Heart left ventricle (tissue), 13 donors: ENCODE measurements around the gene STKLD1.
"Not testable (repeated sequence)": the region's sequence is repeated elsewhere in the genome, so short reads cannot be mapped to it uniquely, and the experiment has no call there.

ENCODE experiments used
- POLR2A ChIP-seq, 2 donors: fragments of 450-650 bp; IDR thresholded peaks; one replicate each; pipeline ENCODE4 v1.6.1; 2017; ENCODE audit warnings: antibody characterized with exemption in 2 of 2, mild to moderate bottlenecking in 2 of 2, moderate library complexity in 2 of 2
- TF ChIP-seq, protein P1 (sequence below), 12 donors: fragments of 200-600 bp; sonication (generic) in 4 of 12; IDR thresholded peaks; one replicate each; pipeline versions ENCODE4 v1.5.0 to v1.8.0; 2018 to 2022; ENCODE audit warnings: antibody characterized with exemption in 12 of 12, mild to moderate bottlenecking in 5 of 12
- donor health status: ischemic (EF 13 %, LVEDD 7.1; RV severe dilation, severe dysfunction).
- donor health status: DM: no; HTN: yes; CAD: no.
- donor health status: DM: no; HTN: no; CAD: no.
- donor health status: ischemic (EF 25% LVEDD 6.9; RV normal size, moderate dysfunction).
- donor health status: ischemic (EF 25% LVEDD 5.7; RV mildly dilated, moderate dysfunction).
- donor health status: ischemic (EF 35%, LVEDD 5.7; RV mildly dilated, moderate dysfunction).
- donor health status: nonischemic (EF 11% LVEDD 7.7; RV severe dilation, severe dysfunction).
- donor health status: DM: yes; HTN: yes; CAD: no.
- donor health status: PGD.
- donor health status: ischemic (EF 29% LVEDD 5.4; RV normal size, mild dysfunction).
- donor health status: nonischemic (EF 23%, LVEDD 6.1; RV moderate dilation, normal function).

GRCh38 chr9:133391449-133391848 lies 15.3 kb downstream of the STKLD1 start:
- TF ChIP-seq, protein P1, sequence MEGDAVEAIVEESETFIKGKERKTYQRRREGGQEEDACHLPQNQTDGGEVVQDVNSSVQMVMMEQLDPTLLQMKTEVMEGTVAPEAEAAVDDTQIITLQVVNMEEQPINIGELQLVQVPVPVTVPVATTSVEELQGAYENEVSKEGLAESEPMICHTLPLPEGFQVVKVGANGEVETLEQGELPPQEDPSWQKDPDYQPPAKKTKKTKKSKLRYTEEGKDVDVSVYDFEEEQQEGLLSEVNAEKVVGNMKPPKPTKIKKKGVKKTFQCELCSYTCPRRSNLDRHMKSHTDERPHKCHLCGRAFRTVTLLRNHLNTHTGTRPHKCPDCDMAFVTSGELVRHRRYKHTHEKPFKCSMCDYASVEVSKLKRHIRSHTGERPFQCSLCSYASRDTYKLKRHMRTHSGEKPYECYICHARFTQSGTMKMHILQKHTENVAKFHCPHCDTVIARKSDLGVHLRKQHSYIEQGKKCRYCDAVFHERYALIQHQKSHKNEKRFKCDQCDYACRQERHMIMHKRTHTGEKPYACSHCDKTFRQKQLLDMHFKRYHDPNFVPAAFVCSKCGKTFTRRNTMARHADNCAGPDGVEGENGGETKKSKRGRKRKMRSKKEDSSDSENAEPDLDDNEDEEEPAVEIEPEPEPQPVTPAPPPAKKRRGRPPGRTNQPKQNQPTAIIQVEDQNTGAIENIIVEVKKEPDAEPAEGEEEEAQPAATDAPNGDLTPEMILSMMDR (IDR thresholded peaks at IDR 0.05) = not testable (repeated sequence)
- not testable (repeated sequence) for TF ChIP-seq POLR2A (IDR thresholded peaks at IDR 0.05)
